ENCODE measurements around the gene PPP2R3B.
A peak's percentile ranks its signal among the peaks of the same experiment; 100 is the strongest.

PPP2R3B gene

GRCh38 chrX:362937-363620, 23.6 kb downstream of the PPP2R3B start:
- Histone ChIP-seq H3K9me3 (ENCODE audit: control insufficient read depth, insufficient read depth, low read depth, low read length) (no peaks in the 10 kb centered on the region), H3K27ac (ENCODE audit: extremely low read depth, low read depth, low read length) (no peak overlapping the region), H3K36me3 (ENCODE audit: control insufficient read depth in 2 of 2, insufficient read depth in 1 of 2, low read length in 2 of 2) (peaks cover 5 to 32% of the 10 kb centered on the region in 2 experiments; a peak in 2 of 3 replicates), H3K4me3 (ENCODE audit: low read depth, low read length) (no peak overlapping the region), H3K4me1 (ENCODE audit: control insufficient read depth, insufficient read depth, low read length) (no peaks in the 10 kb centered on the region)
- ChIA-PET POLR2A (no interaction called here), CTCF (no interaction called here)
- TF ChIP-seq GFI1B (tag by site-specific recombination; IDR thresholded peaks at IDR 0.05) (no peak), ZNF76 (tag by site-specific recombination; IDR thresholded peaks at IDR 0.05; ENCODE audit: borderline replicate concordance, low read depth) (0 out of 2 replicates have a peak, but pooled peaks have one; percentile 25), ZNF501 (tag by site-specific recombination; IDR thresholded peaks at IDR 0.05) (no peak)

GRCh38 chrX:362351-362750, 24.4 kb downstream of the PPP2R3B start:
- CTCF ChIA-PET: no interaction called here
- H3K9me3 ChIP-seq (ENCODE audit: control insufficient read depth, insufficient read depth, low read depth, low read length): no peaks in the 10 kb centered on the region
- no peak for TF ChIP-seq ZBTB17 (tag by site-specific recombination; IDR thresholded peaks at IDR 0.05)
- TF ChIP-seq ZNF645 (tag by site-specific recombination; IDR thresholded peaks at IDR 0.05): no peak
- TF ChIP-seq ZNF692 (tag by site-specific recombination; IDR thresholded peaks at IDR 0.05): no peak
- no peak for TF ChIP-seq ZNF677 (tag by site-specific recombination; IDR thresholded peaks at IDR 0.05)
- no peak for TF ChIP-seq TCF7L2 (IDR thresholded peaks at IDR 0.05; ENCODE audit: borderline replicate concordance, low read depth, low read length)
- no peak for TF ChIP-seq ZNF16 (tag by site-specific recombination; IDR thresholded peaks at IDR 0.05; ENCODE audit: low read depth)
- TF ChIP-seq ZBTB20 (tag by site-specific recombination; IDR thresholded peaks at IDR 0.05): no peak
- no peak for TF ChIP-seq ZEB2 (tag by site-specific recombination; IDR thresholded peaks at IDR 0.05)
- TF ChIP-seq ZNF701 (tag by site-specific recombination; IDR thresholded peaks at IDR 0.05): no peak
- no peak for TF ChIP-seq ZNF391 (tag by site-specific recombination; IDR thresholded peaks at IDR 0.05; ENCODE audit: borderline replicate concordance, low read depth)
- no peak for TF ChIP-seq ZNF19 (tag by site-specific recombination; IDR thresholded peaks at IDR 0.05; ENCODE audit: low read depth)
- TF ChIP-seq ZNF514 (tag by site-specific recombination; IDR thresholded peaks at IDR 0.05): no peak
- TF ChIP-seq ZNF26 (tag by site-specific recombination; IDR thresholded peaks at IDR 0.05): no peak
- no peak for TF ChIP-seq PATZ1 (tag by site-specific recombination; IDR thresholded peaks at IDR 0.05)
- no peak for TF ChIP-seq CTCF (tag by site-specific recombination; IDR thresholded peaks at IDR 0.05)
- no peaks in the 10 kb centered on the region for H3K4me1 ChIP-seq (ENCODE audit: control insufficient read depth, insufficient read depth, low read length)
- H3K36me3 ChIP-seq (ENCODE audit: control insufficient read depth in 2 of 2, insufficient read depth in 1 of 2, low read length in 2 of 2): peaks cover 5 to 32% of the 10 kb centered on the region in 2 experiments; a peak in 2 of 3 replicates
- H3K27ac ChIP-seq (ENCODE audit: extremely low read depth, low read depth, low read length): no peak overlapping the region
- H3K4me3 ChIP-seq (ENCODE audit: low read depth, low read length): no peak overlapping the region
- POLR2A ChIA-PET: no interaction called here
